H9 (cell line): ENCODE results near the gene PLEKHN1. TPM values are rescaled to one million over a fixed set of nuclear protein-coding genes. Genes with fewer than 3 reads are reported as not detected.
A peak's percentile ranks its signal among the peaks of the same experiment; 100 is the strongest.

ENCODE experiments used
- DNase-seq: peaks from one replicate; pipeline ENCODE4 v3.0.0-alpha.2; 2017
- H2AFZ ChIP-seq: one replicate; pipeline ENCODE4 v1.6.1; 2013; ENCODE audit warnings: mild to moderate bottlenecking, low read length, control low read depth, moderate library complexity
- H2AK5ac ChIP-seq: 2 replicates; pipeline ENCODE4 v1.6.1; 2013; ENCODE audit warnings: low read length, control low read depth, mixed read lengths; ENCODE audit not compliant: insufficient read length
- H2BK120ac ChIP-seq: one replicate; pipeline ENCODE4 v1.6.1; 2013; ENCODE audit warnings: low read depth, mild to moderate bottlenecking, low read length, control low read depth, inconsistent platforms; ENCODE audit not compliant: poor library complexity, severe bottlenecking
- H2BK12ac ChIP-seq: 2 replicates; pipeline ENCODE4 v1.6.1; 2013; ENCODE audit warnings: low read length, control low read depth, mixed read lengths, low read depth; ENCODE audit not compliant: insufficient read length
- H2BK15ac ChIP-seq: 2 replicates; pipeline ENCODE4 v1.6.1; 2013; ENCODE audit warnings: low read depth, low read length, control low read depth
- H2BK20ac ChIP-seq: one replicate; pipeline ENCODE4 v1.6.1; 2013; ENCODE audit warnings: low read depth, mild to moderate bottlenecking, low read length, control low read depth, inconsistent platforms; ENCODE audit not compliant: poor library complexity, severe bottlenecking
- H2BK5ac ChIP-seq: 2 replicates; pipeline ENCODE4 v1.6.1; 2013; ENCODE audit warnings: low read length, control low read depth, mixed read lengths; ENCODE audit not compliant: insufficient read length
- H3K14ac ChIP-seq: 2 replicates; pipeline ENCODE4 v1.6.1; 2013; ENCODE audit warnings: low read length, control low read depth; ENCODE audit not compliant: insufficient read depth
- H3K18ac ChIP-seq: 2 replicates; pipeline ENCODE4 v1.6.1; 2013; ENCODE audit warnings: low read depth, mild to moderate bottlenecking, mixed read lengths, low read length, control low read depth; ENCODE audit not compliant: insufficient read length
- H3K23ac ChIP-seq: 2 replicates; pipeline ENCODE4 v1.6.1; 2013; ENCODE audit warnings: low read length, control low read depth, mixed read lengths, low read depth; ENCODE audit not compliant: insufficient read length
- H3K23me2 ChIP-seq: 2 replicates; pipeline ENCODE4 v1.6.1; 2013; ENCODE audit warnings: low read depth, mild to moderate bottlenecking, mixed read lengths, low read length, control low read depth; ENCODE audit not compliant: insufficient read length, poor library complexity, severe bottlenecking
- H3K27ac ChIP-seq: 2 replicates; pipeline ENCODE4 v1.5.1; 2013; ENCODE audit warnings: low read length, control low read depth, mixed read lengths, low read depth; ENCODE audit not compliant: insufficient read length
- H3K27me3 ChIP-seq: 2 replicates; pipeline ENCODE4 v1.6.1; 2013; ENCODE audit warnings: low read length, control low read depth, inconsistent platforms; ENCODE audit not compliant: insufficient read depth
- H3K4ac ChIP-seq: 2 replicates; pipeline ENCODE4 v1.6.1; 2013; ENCODE audit warnings: low read depth, mild to moderate bottlenecking, control low read depth, inconsistent platforms, low read length, moderate library complexity
- H3K4me1 ChIP-seq: 2 replicates; pipeline ENCODE4 v1.6.1; 2013; ENCODE audit warnings: low read length, control low read depth, inconsistent platforms; ENCODE audit not compliant: insufficient read depth
- H3K4me2 ChIP-seq: 2 replicates; pipeline ENCODE4 v1.6.1; 2013; ENCODE audit warnings: low read length, control low read depth, mixed read lengths; ENCODE audit not compliant: insufficient read length, insufficient read depth
- H3K56ac ChIP-seq: 2 replicates; pipeline ENCODE4 v1.6.1; 2013; ENCODE audit warnings: low read depth, mild to moderate bottlenecking, mixed read lengths, low read length, control low read depth; ENCODE audit not compliant: insufficient read length
- H3K79me1 ChIP-seq: 2 replicates; pipeline ENCODE4 v1.6.1; 2013; ENCODE audit warnings: low read depth, mild to moderate bottlenecking, moderate library complexity, low read length, control low read depth, inconsistent platforms; ENCODE audit not compliant: insufficient read depth, poor library complexity, severe bottlenecking
- H3K79me2 ChIP-seq: 2 replicates; pipeline ENCODE4 v1.6.1; 2013; ENCODE audit warnings: low read length, control low read depth, inconsistent platforms; ENCODE audit not compliant: insufficient read depth
- H3K9ac ChIP-seq: 2 replicates; pipeline ENCODE4 v1.6.1; 2013; ENCODE audit warnings: low read length, control low read depth, mixed read lengths; ENCODE audit not compliant: insufficient read length; ENCODE audit errors: extremely low read depth
- H3K9me3 ChIP-seq: one replicate; pipeline ENCODE4 v1.6.1; 2013; ENCODE audit warnings: low read depth, low read length, inconsistent platforms; ENCODE audit not compliant: control insufficient read depth
- H3T11ph ChIP-seq: one replicate; pipeline ENCODE4 v1.6.1; 2013; ENCODE audit warnings: mild to moderate bottlenecking, low read length, control low read depth, inconsistent platforms
- H4K20me1 ChIP-seq: one replicate; pipeline ENCODE4 v1.6.1; 2013; ENCODE audit not compliant: control insufficient read depth, insufficient read length, insufficient read depth
- H4K5ac ChIP-seq: 2 replicates; pipeline ENCODE4 v1.6.1; 2013; ENCODE audit warnings: low read depth, mild to moderate bottlenecking, mixed read lengths, low read length, control low read depth; ENCODE audit not compliant: insufficient read length
- H4K8ac ChIP-seq: replicated peaks from 2 replicates; pipeline ENCODE4 v1.6.1; 2013; ENCODE audit warnings: low read length, control low read depth, mixed read lengths, low read depth; ENCODE audit not compliant: insufficient read length
- H4K91ac ChIP-seq: 2 replicates; pipeline ENCODE4 v1.6.1; 2013; ENCODE audit warnings: low read depth, mild to moderate bottlenecking, moderate library complexity, mixed read lengths, low read length, control low read depth; ENCODE audit not compliant: insufficient read length
- H3K27ac Mint-ChIP-seq, 3 experiments: 2 replicates in 2 of 3; 3 replicates in 1 of 3; pipeline ENCODE4 v1.8.0; 2020 to 2021; ENCODE audit warnings: mixed read lengths in 3 of 3, mild to moderate bottlenecking in 1 of 3, moderate library complexity in 1 of 3
- H3K27me3 Mint-ChIP-seq: 2 replicates; pipeline ENCODE4 v1.8.0; 2021; ENCODE audit warnings: low read depth, mild to moderate bottlenecking, moderate library complexity, mixed read lengths
- H3K36me3 Mint-ChIP-seq, 3 experiments: 2 replicates in 2 of 3; 3 replicates in 1 of 3; pipeline ENCODE4 v1.8.0; 2020 to 2021; ENCODE audit warnings: low read depth in 3 of 3, mixed read lengths in 3 of 3; ENCODE audit not compliant: insufficient read depth in 1 of 3
- H3K4me1 Mint-ChIP-seq, 2 experiments: 2 replicates each; pipeline ENCODE4 v1.8.0; 2020; ENCODE audit warnings: mixed read lengths in 2 of 2
- H3K4me3 Mint-ChIP-seq, 2 experiments: 2 replicates in 1 of 2; 3 replicates in 1 of 2; pipeline ENCODE4 v1.8.0; 2020 to 2021; ENCODE audit warnings: mild to moderate bottlenecking in 2 of 2, mixed read lengths in 2 of 2, moderate library complexity in 1 of 2
- H3K9me3 Mint-ChIP-seq, 2 experiments: 2 replicates in 1 of 2; 3 replicates in 1 of 2; pipeline ENCODE4 v1.8.0; 2020; ENCODE audit warnings: mild to moderate bottlenecking in 2 of 2, mixed read lengths in 2 of 2, moderate library complexity in 1 of 2
- CTCF ChIP-seq: fragments of 200-600 bp; sonication (generic); conservative IDR thresholded peaks from 3 replicates; pipeline ENCODE4 v1.8.0; 2021; ENCODE audit warnings: antibody characterized with exemption, mild to moderate bottlenecking
- WGBS: extraction: QIAGEN DNeasy Blood & Tissue Kit; methylation state at CpG from one replicate; pipeline ENCODE4 v1.1.7; 2013; ENCODE audit warnings: missing lambda C conversion rate, low lambda C conversion rate, mixed read lengths; ENCODE audit not compliant: insufficient read length; ENCODE audit errors: extremely low coverage; 5-methylcytosine and 5-hydroxymethylcytosine counted together
- total RNA-seq: library from RNA; stranded (reverse); gene quantifications from 2 replicates; pipeline ENCODE4 v1.2.1, GENCODE V29; 2021

Gene PLEKHN1
- total RNA-seq, 1 experiment from 2014 or later: 3.0 TPM

- Histone ChIP-seq H3K9me3 (no peaks in the 10 kb centered on the region), H3K79me2 (no peaks in the 10 kb centered on the region), H3K79me1 (no peaks in the 10 kb centered on the region), H3K23ac (no peak overlapping the region), H2BK120ac (no peak overlapping the region), H3K27me3 (peaks cover 38% of the 10 kb centered on the region; the same call in 1 of the 2 replicates), H2BK15ac (no peak overlapping the region; the same call in 1 of the 2 replicates), H4K91ac (no peak overlapping the region), H4K5ac (no peak overlapping the region), H2AFZ (no peak overlapping the region), H4K8ac (no peak overlapping the region), H3K4ac (no peak overlapping the region), H4K20me1 (no peaks in the 10 kb centered on the region), H3K56ac (no peak overlapping the region), H3K18ac (no peak overlapping the region), H3K4me1 (0 out of 2 replicates have a peak, but pooled peaks cover 1% of the 10 kb centered on the region), H2BK20ac (no peak overlapping the region), H3K23me2 (peaks cover 20% of the 10 kb centered on the region), H3K14ac (no peak overlapping the region), H2AK5ac (no peak overlapping the region), H2BK5ac (no peak overlapping the region), H3K4me2 (peak overlapping the region; percentile 9), H2BK12ac (no peak overlapping the region), H3T11ph (no peak overlapping the region), H3K9ac (no peak overlapping the region), H3K27ac (no peak overlapping the region)
- H3K27me3 Mint-ChIP-seq: peaks cover 79% of the 10 kb centered on the region
- DNase-seq: peak; percentile 55
- peak; percentile 30; the same call in 1 of the 3 replicates for TF ChIP-seq CTCF
- H3K27ac Mint-ChIP-seq: no peak overlapping the region; a peak in 1 of 7 replicates
- peak overlapping the region; percentile 36 to 71 for H3K4me3 Mint-ChIP-seq
- H3K9me3 Mint-ChIP-seq: no peaks in the 10 kb centered on the region
- H3K36me3 Mint-ChIP-seq: no peaks in the 10 kb centered on the region
- H3K4me1 Mint-ChIP-seq: peaks cover 5 to 12% of the 10 kb centered on the region in 2 experiments
- WGBS: no CpG with 5 or more reads among the region's 75 CpGs
Observed at GRCh38 chr1:997993-998744, 31.9 kb downstream of the PLEKHN1 start.
